BJ (cell line): Measurements from ENCODE around the gene RABGAP1L. TPM values are rescaled to one million over a fixed set of nuclear protein-coding genes. Genes with fewer than 3 reads are reported as not detected.
"Not testable (repeated sequence)": the region's sequence is repeated elsewhere in the genome, so short reads cannot be mapped to it uniquely, and the experiment has no call there.

ENCODE experiments used
- CTCF ChIA-PET: fragments of 350-600 bp; formaldehyde crosslinking; extraction: SDS; loops from one replicate; lab custom pipeline; 2021; ENCODE audit warnings: antibody characterized with exemption, inconsistent platforms; lab: Yijun Ruan, JAX
- POLR2A ChIA-PET: fragments of 300-600 bp; sonication (Branson Sonifier 250); formaldehyde crosslinking; extraction: SDS; loops from one replicate; lab custom pipeline; 2021; ENCODE audit warnings: antibody characterized with exemption; lab: Charles Lee
- DNase-seq: peaks from one replicate; pipeline ENCODE4 v3.0.0-alpha.2; 2011; ENCODE audit warnings: low read depth
- H3K27me3 ChIP-seq: 2 replicates; pipeline ENCODE4 v1.6.0; 2011; ENCODE audit warnings: low read length; ENCODE audit not compliant: control insufficient read depth, insufficient read depth
- H3K36me3 ChIP-seq: 2 replicates; pipeline ENCODE4 v1.5.1; 2011; ENCODE audit warnings: low read length; ENCODE audit not compliant: control insufficient read depth, insufficient read depth
- H3K4me3 ChIP-seq: 2 replicates; pipeline ENCODE4 v1.5.1; 2011; ENCODE audit warnings: low read depth, mild to moderate bottlenecking, control low read depth, low read length
- polyA plus RNA-seq: library from polyadenylated mRNA; depleted of rRNA; stranded (reverse); fragments of >200 nt; gene quantifications from 2 replicates; pipeline ENCODE4 v1.2.3, GENCODE V29; 2011
- TF ChIP-seq, protein P1 (sequence below): IDR thresholded peaks from 2 replicates; pipeline ENCODE4 v1.5.1; 2011; ENCODE audit warnings: low read depth, mild to moderate bottlenecking, control low read depth, inconsistent platforms, low read length, moderate library complexity; ENCODE audit not compliant: insufficient read depth

RABGAP1L gene
- polyA plus RNA-seq, 1 experiment = 15.9 TPM

DNA sequence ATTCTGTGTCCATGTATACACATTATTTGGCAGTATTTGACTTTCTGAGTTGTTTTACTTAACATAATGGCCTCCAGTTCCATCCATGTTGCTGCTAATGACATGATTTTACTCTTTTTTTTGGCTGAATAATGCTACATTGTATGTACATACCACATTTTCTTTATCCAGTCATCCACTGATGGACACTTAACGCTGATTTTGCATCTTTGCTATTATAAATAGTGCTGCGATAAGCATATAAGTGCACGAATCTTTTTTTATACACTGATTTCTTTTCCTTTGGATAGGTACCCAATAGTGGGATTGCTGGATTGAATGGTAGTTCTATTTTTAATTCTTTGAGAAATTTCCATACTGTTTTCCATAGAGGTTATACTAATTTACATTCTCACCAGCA is 544.0 kb downstream of the RABGAP1L start:
- CTCF ChIA-PET = no interaction called here
- no peak overlapping the region for H3K4me3 ChIP-seq
- TF ChIP-seq, protein P1, sequence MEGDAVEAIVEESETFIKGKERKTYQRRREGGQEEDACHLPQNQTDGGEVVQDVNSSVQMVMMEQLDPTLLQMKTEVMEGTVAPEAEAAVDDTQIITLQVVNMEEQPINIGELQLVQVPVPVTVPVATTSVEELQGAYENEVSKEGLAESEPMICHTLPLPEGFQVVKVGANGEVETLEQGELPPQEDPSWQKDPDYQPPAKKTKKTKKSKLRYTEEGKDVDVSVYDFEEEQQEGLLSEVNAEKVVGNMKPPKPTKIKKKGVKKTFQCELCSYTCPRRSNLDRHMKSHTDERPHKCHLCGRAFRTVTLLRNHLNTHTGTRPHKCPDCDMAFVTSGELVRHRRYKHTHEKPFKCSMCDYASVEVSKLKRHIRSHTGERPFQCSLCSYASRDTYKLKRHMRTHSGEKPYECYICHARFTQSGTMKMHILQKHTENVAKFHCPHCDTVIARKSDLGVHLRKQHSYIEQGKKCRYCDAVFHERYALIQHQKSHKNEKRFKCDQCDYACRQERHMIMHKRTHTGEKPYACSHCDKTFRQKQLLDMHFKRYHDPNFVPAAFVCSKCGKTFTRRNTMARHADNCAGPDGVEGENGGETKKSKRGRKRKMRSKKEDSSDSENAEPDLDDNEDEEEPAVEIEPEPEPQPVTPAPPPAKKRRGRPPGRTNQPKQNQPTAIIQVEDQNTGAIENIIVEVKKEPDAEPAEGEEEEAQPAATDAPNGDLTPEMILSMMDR = no peak

DNA sequence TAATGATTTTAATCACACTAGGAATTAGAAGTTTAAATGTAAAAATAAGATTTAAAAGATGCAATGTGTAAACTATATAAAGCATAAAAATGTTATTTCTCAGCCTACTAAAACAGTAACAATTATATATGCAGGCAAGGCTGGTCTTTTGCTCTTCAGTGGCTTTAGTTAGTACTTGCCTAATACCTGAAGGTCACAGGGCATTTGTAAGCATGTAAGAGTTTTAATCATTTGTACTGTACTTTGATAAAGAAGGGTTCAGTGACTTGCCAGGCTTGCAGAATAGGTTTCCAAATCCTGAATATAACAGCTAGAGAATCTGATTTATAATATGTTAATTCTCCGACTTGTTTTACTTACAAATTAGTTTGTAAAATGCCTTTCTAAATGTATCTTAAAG is 545.0 kb downstream of the RABGAP1L start:
- TF ChIP-seq, protein P1 = no peak
- ChIA-PET POLR2A (no interaction called here), CTCF (no interaction called here)
- Histone ChIP-seq H3K4me3 (no peak overlapping the region), H3K27me3 (no peaks in the 10 kb centered on the region), H3K36me3 (no peaks in the 10 kb centered on the region)
- no peak for DNase-seq

More for the DNA sequence above, 544.0 kb downstream of the RABGAP1L start:
- DNase-seq = no peak
- POLR2A ChIA-PET = no interaction called here
- no peaks in the 10 kb centered on the region for H3K27me3 ChIP-seq
- H3K36me3 ChIP-seq = no peaks in the 10 kb centered on the region

DNA sequence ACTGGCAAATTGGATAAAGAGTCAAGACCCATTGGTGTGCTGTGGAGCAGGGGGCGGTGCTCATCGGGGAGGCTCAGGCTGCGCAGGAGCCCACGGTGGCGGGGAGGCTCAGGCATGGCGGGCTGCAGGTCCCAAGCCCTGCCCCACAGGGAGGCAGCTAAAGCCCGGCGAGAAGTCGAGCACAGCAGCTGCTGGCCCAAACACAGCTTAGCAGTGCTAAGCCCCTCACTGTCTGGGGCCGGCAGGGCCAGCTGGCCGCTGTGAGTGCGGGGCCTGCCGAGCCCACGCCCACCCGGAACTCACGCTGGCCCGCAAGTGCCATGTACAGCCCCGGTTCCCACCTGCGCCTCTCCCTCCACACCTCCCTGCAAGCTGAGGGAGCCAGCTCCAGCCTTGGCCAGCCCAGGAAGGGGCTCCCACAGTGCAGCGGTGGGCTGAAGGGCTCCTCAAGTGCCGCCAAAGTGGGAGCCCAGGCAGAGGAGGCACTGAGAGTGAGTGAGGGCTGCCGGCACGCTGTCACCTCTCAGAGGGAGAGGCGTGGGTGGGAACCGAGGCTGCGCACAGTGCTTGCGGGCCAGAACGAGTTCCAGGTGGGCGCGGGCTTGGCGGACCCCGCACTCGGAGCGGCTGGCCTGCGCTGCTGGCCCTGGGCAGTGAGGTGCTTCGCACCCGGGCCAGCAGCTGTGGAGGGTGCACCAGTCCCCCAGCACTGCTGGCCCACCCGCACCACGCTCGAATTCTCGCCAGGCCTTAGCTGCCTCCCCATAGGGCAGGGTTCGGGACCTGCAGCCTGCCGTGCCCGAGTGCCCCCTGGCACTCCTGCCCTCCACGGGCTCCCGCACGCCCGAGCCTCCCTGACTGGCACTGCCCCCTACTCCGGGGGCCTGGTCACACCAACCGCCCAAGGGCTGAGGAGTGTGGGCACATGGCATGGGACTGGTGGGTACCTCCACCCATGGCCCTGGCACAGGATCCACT is 551.8 kb downstream of the RABGAP1L start:
- CTCF ChIA-PET = interaction anchor here (0.8 kb wide), 1 partner anchor 448 kb away, joined by 3 read pairs; no protein-coding TSS in a partner anchor
- POLR2A ChIA-PET = no interaction called here
- H3K36me3 ChIP-seq = no peaks in the 10 kb centered on the region
- no peak overlapping the region for H3K4me3 ChIP-seq
- TF ChIP-seq, protein P1 = no peak
- H3K27me3 ChIP-seq = no peaks in the 10 kb centered on the region
- DNase-seq = no peak

DNA sequence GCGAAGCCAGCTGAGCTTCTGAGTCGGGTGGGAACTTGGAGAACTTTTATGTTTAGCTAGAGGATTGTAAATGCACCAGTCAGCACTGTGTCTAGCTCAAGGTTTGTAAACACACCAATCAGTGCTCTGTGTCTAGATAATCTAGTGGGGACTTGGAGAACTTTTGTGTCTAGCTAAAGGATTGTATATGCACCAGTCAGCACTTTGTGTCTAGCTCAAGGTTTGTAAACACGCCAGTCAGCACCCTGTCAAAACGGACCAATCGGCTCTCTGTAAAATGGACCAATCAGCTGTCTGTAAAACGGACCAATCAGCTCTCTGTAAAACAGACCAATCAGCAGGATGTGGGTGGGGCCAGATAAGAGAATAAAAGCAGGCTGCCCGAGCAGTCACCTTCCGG is 552.5 kb downstream of the RABGAP1L start:
- CTCF ChIA-PET = interaction anchor here (0.8 kb wide), 1 partner anchor 449 kb away, joined by 3 read pairs; no protein-coding TSS in a partner anchor
- DNase-seq, H3K4me3 ChIP-seq, H3K27me3 ChIP-seq, POLR2A ChIA-PET, H3K36me3 ChIP-seq: not testable (repeated sequence)

DNA sequence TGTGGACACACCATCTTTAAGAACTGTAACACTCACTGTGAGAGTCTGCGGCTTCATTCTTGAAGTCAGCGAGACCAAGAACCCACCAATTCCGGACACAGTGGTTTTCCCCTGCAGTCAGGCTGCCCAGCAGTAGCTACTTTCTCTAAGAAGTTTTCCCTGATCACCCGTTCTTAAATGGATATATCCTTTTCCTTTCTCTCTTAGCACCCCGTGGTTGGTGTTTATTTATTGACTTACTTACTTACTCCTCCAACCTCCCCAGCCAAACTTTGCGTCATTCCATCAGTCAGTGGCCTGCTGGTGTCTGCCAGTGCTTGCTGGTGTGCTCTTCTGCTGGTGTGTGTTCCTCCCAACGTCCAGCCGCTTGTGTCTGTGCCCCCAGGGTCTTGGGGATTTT is 553.2 kb downstream of the RABGAP1L start:
- TF ChIP-seq, protein P1 = no peak

More for the DNA sequence above, 553.2 kb downstream of the RABGAP1L start:
- ChIA-PET POLR2A (no interaction called here), CTCF (interaction anchor here (0.8 kb wide), 1 partner anchor 449 kb away, joined by 3 read pairs; no protein-coding TSS in a partner anchor)
- Histone ChIP-seq H3K36me3 (no peaks in the 10 kb centered on the region), H3K27me3 (no peaks in the 10 kb centered on the region), H3K4me3 (no peak overlapping the region)
- DNase-seq = no peak
